ENCODE measurements around the gene DZANK1.
"Not testable (repeated sequence)": the region's sequence is repeated elsewhere in the genome, so short reads cannot be mapped to it uniquely, and the experiment has no call there.

DZANK1 gene

GRCh38 chr20:18375551-18375950, 91.3 kb downstream of the DZANK1 start:
- H3K27ac ChIP-seq (ENCODE audit: low read length); H3K4me3 ChIP-seq (ENCODE audit: low read depth in 1 of 2, low read length in 2 of 2); H3K4me1 ChIP-seq (ENCODE audit: control insufficient read depth in 1 of 2, insufficient read depth in 2 of 2, low read length in 2 of 2); H3K36me3 ChIP-seq (ENCODE audit: control insufficient read depth in 1 of 2, insufficient read depth in 2 of 2, low read length in 2 of 2); H3K9me3 ChIP-seq (ENCODE audit: control insufficient read depth in 1 of 2, low read length in 2 of 2); H3K27me3 ChIP-seq (ENCODE audit: low read depth, low read length): not testable (repeated sequence)

GRCh38 chr20:18372296-18372695, 94.5 kb downstream of the DZANK1 start:
- Histone ChIP-seq H3K4me3 (ENCODE audit: low read depth in 1 of 2, low read length in 2 of 2) (no peak overlapping the region), H3K27me3 (ENCODE audit: low read depth, low read length) (no peaks in the 10 kb centered on the region), H3K27ac (ENCODE audit: low read length) (no peak overlapping the region), H3K4me1 (ENCODE audit: control insufficient read depth in 1 of 2, insufficient read depth in 2 of 2, low read length in 2 of 2) (no peaks in the 10 kb centered on the region), H3K36me3 (ENCODE audit: control insufficient read depth in 1 of 2, insufficient read depth in 2 of 2, low read length in 2 of 2) (no peaks in the 10 kb centered on the region), H3K9me3 (ENCODE audit: control insufficient read depth in 1 of 2, low read length in 2 of 2) (no peaks in the 10 kb centered on the region)

GRCh38 chr20:18364768-18365167, 102.1 kb downstream of the DZANK1 start:
- Histone ChIP-seq H3K4me1 (ENCODE audit: control insufficient read depth in 1 of 2, insufficient read depth in 2 of 2, low read length in 2 of 2) (no peaks in the 10 kb centered on the region), H3K27ac (ENCODE audit: low read length) (no peak overlapping the region)

DNA sequence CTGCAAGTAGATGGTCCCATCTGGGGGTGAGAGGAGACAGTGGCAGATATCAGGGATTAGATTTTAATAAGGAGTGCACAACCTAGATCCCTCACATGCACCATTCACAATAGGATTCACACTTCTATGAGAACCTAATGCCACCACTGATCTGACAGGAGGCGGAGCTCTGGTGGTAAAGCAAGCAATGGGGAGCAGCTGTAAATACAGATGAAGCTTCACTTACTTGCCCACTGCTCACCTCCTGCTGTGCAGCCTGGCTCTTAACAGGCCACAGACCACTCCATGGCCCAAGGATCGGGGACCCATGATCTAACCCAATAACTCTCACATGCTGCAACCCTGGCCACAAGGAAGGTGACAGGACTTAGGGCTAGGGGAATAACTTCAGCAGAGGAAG, 103.1 kb downstream of the DZANK1 start:
- Histone ChIP-seq H3K27me3 (ENCODE audit: low read depth, low read length) (no peaks in the 10 kb centered on the region), H3K9me3 (ENCODE audit: control insufficient read depth in 1 of 2, low read length in 2 of 2) (no peaks in the 10 kb centered on the region), H3K4me3 (ENCODE audit: low read depth in 1 of 2, low read length in 2 of 2) (no peak overlapping the region), H3K36me3 (ENCODE audit: control insufficient read depth in 1 of 2, insufficient read depth in 2 of 2, low read length in 2 of 2) (no peaks in the 10 kb centered on the region), H3K4me1 (ENCODE audit: control insufficient read depth in 1 of 2, insufficient read depth in 2 of 2, low read length in 2 of 2) (no peaks in the 10 kb centered on the region), H3K27ac (ENCODE audit: low read length) (no peak overlapping the region)

More at GRCh38 chr20:18364768-18365167, 102.1 kb downstream of the DZANK1 start:
- Histone ChIP-seq H3K36me3 (ENCODE audit: control insufficient read depth in 1 of 2, insufficient read depth in 2 of 2, low read length in 2 of 2) (no peaks in the 10 kb centered on the region), H3K4me3 (ENCODE audit: low read depth in 1 of 2, low read length in 2 of 2) (no peak overlapping the region), H3K9me3 (ENCODE audit: control insufficient read depth in 1 of 2, low read length in 2 of 2) (no peaks in the 10 kb centered on the region), H3K27me3 (ENCODE audit: low read depth, low read length) (no peaks in the 10 kb centered on the region)

DNA sequence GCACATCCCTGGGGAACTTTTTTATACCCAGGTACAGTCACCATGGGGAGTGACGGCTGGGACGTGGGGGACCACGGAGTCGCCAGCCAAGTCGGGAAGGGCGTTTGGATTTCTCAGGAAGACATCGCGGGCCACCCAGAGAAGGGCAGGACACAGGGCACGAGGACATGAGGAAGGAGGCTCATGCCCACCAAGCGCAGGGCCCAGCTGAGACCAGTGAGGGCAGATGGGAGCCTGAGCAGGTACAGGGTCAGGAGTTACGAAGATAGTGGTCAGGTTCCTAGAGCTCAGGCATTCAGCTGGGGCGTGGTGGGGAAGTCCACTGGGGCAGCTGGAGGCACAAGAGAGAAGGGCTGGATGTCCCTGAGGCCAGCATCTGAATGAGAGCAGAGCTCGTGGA, 103.9 kb downstream of the DZANK1 start:
- Histone ChIP-seq H3K27me3 (ENCODE audit: low read depth, low read length) (no peaks in the 10 kb centered on the region), H3K4me3 (ENCODE audit: low read depth in 1 of 2, low read length in 2 of 2) (no peak overlapping the region), H3K36me3 (ENCODE audit: control insufficient read depth in 1 of 2, insufficient read depth in 2 of 2, low read length in 2 of 2) (no peaks in the 10 kb centered on the region), H3K4me1 (ENCODE audit: control insufficient read depth in 1 of 2, insufficient read depth in 2 of 2, low read length in 2 of 2) (no peaks in the 10 kb centered on the region), H3K27ac (ENCODE audit: low read length) (no peak overlapping the region), H3K9me3 (ENCODE audit: control insufficient read depth in 1 of 2, low read length in 2 of 2) (no peaks in the 10 kb centered on the region)

DNA sequence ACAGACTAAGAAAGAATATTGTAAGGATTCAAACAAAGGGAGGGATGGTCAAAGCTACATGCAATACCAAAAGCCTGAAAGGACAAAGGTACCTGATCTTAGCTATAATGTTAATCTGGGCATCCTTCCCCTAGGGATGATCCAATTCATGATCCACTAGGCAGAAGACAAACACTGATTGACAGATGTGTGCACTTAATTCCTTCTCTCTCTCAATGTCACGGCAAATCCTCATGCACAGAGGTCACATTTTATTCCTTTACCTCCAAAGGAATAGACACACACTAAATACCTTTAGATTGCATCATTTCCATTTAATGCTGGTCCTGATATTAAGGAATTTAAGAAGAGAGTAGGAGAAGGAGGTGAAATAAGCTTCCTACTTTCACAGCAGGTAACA, 105.2 kb downstream of the DZANK1 start:
- Histone ChIP-seq H3K27me3 (ENCODE audit: low read depth, low read length) (no peaks in the 10 kb centered on the region), H3K36me3 (ENCODE audit: control insufficient read depth in 1 of 2, insufficient read depth in 2 of 2, low read length in 2 of 2) (no peaks in the 10 kb centered on the region), H3K4me1 (ENCODE audit: control insufficient read depth in 1 of 2, insufficient read depth in 2 of 2, low read length in 2 of 2) (no peaks in the 10 kb centered on the region), H3K27ac (ENCODE audit: low read length) (no peak overlapping the region), H3K9me3 (ENCODE audit: control insufficient read depth in 1 of 2, low read length in 2 of 2) (no peaks in the 10 kb centered on the region), H3K4me3 (ENCODE audit: low read depth in 1 of 2, low read length in 2 of 2) (no peak overlapping the region)

- no peaks in the 10 kb centered on the region for H3K9me3 ChIP-seq (ENCODE audit: control insufficient read depth in 1 of 2, low read length in 2 of 2)
- H3K36me3 ChIP-seq (ENCODE audit: control insufficient read depth in 1 of 2, insufficient read depth in 2 of 2, low read length in 2 of 2) = no peaks in the 10 kb centered on the region
- no peaks in the 10 kb centered on the region for H3K27me3 ChIP-seq (ENCODE audit: low read depth, low read length)
- H3K27ac ChIP-seq (ENCODE audit: low read length) = no peak overlapping the region
- no peak overlapping the region for H3K4me3 ChIP-seq (ENCODE audit: low read depth in 1 of 2, low read length in 2 of 2)
- no peaks in the 10 kb centered on the region for H3K4me1 ChIP-seq (ENCODE audit: control insufficient read depth in 1 of 2, insufficient read depth in 2 of 2, low read length in 2 of 2)
These were observed 106.2 kb downstream of the DZANK1 start for GRCh38 chr20:18360635-18361034.

DNA sequence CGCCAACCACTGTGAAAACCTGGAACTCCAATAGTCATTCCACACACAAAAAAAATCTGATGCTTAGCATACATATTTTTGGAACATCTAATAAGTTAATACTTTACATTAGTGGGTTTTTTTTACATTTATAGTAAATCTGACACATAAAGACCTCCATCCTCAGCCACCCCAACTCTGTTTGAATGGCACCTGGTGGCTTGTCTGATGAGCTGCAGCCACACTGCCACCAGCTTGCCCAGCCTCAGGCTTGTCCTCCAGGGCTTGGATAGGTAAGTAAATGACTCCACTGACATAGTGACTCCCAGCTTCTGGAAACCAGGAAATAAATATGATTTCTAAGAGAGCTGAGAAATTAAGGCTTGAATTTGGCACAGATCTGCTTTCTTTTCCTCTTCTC, 107.0 kb downstream of the DZANK1 start:
- no peak overlapping the region for H3K27ac ChIP-seq (ENCODE audit: low read length)
- H3K4me3 ChIP-seq (ENCODE audit: low read depth in 1 of 2, low read length in 2 of 2) = no peak overlapping the region
- H3K4me1 ChIP-seq (ENCODE audit: control insufficient read depth in 1 of 2, insufficient read depth in 2 of 2, low read length in 2 of 2) = no peaks in the 10 kb centered on the region
- no peaks in the 10 kb centered on the region for H3K36me3 ChIP-seq (ENCODE audit: control insufficient read depth in 1 of 2, insufficient read depth in 2 of 2, low read length in 2 of 2)
- no peaks in the 10 kb centered on the region for H3K9me3 ChIP-seq (ENCODE audit: control insufficient read depth in 1 of 2, low read length in 2 of 2)
- no peaks in the 10 kb centered on the region for H3K27me3 ChIP-seq (ENCODE audit: low read depth, low read length)

DNA sequence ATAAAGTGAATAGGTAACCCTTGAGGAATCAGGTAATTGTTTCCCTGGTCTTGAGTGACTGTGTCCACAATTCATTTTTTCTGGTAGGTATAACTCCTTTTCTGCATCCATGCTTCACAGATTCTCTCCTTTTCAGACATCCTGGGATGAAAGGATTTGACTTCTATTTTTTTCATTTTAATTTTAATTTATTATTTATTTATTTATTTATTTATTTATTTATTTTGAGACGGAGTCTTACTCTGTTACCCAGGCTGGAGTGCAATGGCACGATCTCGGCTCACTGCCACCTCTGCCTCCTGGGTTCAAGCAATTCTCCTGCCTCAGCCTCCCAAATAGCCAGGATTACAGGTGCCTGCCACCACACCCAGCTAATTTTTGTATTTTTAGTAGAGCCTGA, 117.1 kb downstream of the DZANK1 start:
- H3K36me3 ChIP-seq (ENCODE audit: control insufficient read depth in 1 of 2, insufficient read depth in 2 of 2, low read length in 2 of 2); H3K4me3 ChIP-seq (ENCODE audit: low read depth in 1 of 2, low read length in 2 of 2); H3K9me3 ChIP-seq (ENCODE audit: control insufficient read depth in 1 of 2, low read length in 2 of 2); H3K4me1 ChIP-seq (ENCODE audit: control insufficient read depth in 1 of 2, insufficient read depth in 2 of 2, low read length in 2 of 2); H3K27me3 ChIP-seq (ENCODE audit: low read depth, low read length); H3K27ac ChIP-seq (ENCODE audit: low read length): not testable (repeated sequence)

All from muscle layer of duodenum (tissue), 2 donors.